HepG2 (cell line): ENCODE measurements around the gene CDK5RAP1. TPM values are rescaled to one million over a fixed set of nuclear protein-coding genes. Genes with fewer than 3 reads are reported as not detected.

ENCODE experiments used
- ATAC-seq: fragments of 200-7000 bp; cut with Tn5 transposase; 3 replicates; pipeline ENCODE4 v1.9.1; 2020; ENCODE audit warnings: mild to moderate bottlenecking, moderate library complexity
- BruUV-seq: library from RNA; stranded (reverse); fragments of 400-500 nt; replicated peaks from 2 replicates; lab custom pipeline; 2021; lab: Mats Ljungman, UMichigan
- CTCF ChIA-PET: fragments of 300-600 bp; formaldehyde crosslinking; extraction: SDS; loops from one replicate; lab custom pipeline; 2021; ENCODE audit warnings: low total read pairs, inconsistent platforms, low intra/inter-chr PET ratio; lab: Yijun Ruan, JAX
- POLR2A ChIA-PET: fragments of 350-600 bp; sonication (Branson Sonifier 250); formaldehyde crosslinking; loops from one replicate; lab custom pipeline; 2020; ENCODE audit warnings: antibody characterized with exemption, inconsistent platforms; lab: Yijun Ruan, JAX
- DNase-seq: peaks from one replicate; pipeline ENCODE4 v3.0.0-alpha.2; 2015; ENCODE audit warnings: low spot score
- FAIRE-seq: peaks from 3 replicates; lab custom pipeline; 2011; peaks lifted over from hg19 to GRCh38; lab: Jason Lieb, UNC
- H2AFZ ChIP-seq: one replicate; pipeline ENCODE4 v1.6.1; 2011; ENCODE audit warnings: low read length, inconsistent platforms
- H3K27ac ChIP-seq: fragments of 300-600 bp; 3 replicates; pipeline ENCODE4 v1.8.0; 2011; ENCODE audit warnings: mixed run types, mild to moderate bottlenecking, mixed read lengths, low read length, inconsistent platforms; ENCODE audit not compliant: insufficient read depth; ENCODE audit errors: extremely low read length
- H3K27me3 ChIP-seq, 2 experiments: fragments of 200-600 bp in 1 of 2; 2 replicates in 1 of 2; 3 replicates in 1 of 2; pipeline versions ENCODE4 v1.6.0 to v1.8.0; 2011; ENCODE audit warnings: low read length in 2 of 2, mild to moderate bottlenecking in 2 of 2, moderate library complexity in 2 of 2, inconsistent platforms in 1 of 2; ENCODE audit not compliant: insufficient read depth in 2 of 2, control insufficient read depth in 1 of 2
- H3K36me3 ChIP-seq, 2 experiments: fragments of 200-600 bp in 1 of 2; replicated peaks in 1 of 2; 2 replicates in 1 of 2; 3 replicates in 1 of 2; pipeline versions ENCODE4 v1.5.1 to v1.8.0; 2011; ENCODE audit warnings: low read length in 2 of 2, inconsistent platforms in 1 of 2; ENCODE audit not compliant: insufficient read depth in 2 of 2, control insufficient read depth in 1 of 2
- H3K4me1 ChIP-seq: 2 replicates; pipeline ENCODE4 v1.5.1; 2012; ENCODE audit warnings: low read length, inconsistent platforms; ENCODE audit not compliant: insufficient read depth
- H3K4me2 ChIP-seq: 2 replicates; pipeline ENCODE4 v1.6.0; 2011; ENCODE audit warnings: low read depth, low read length, inconsistent platforms
- H3K4me3 ChIP-seq, 3 experiments: fragments of 200-600 bp in 1 of 3; sonication (generic), shearing (Covaris generic) in 1 of 3; replicated peaks in 1 of 3; 2 replicates each; pipeline ENCODE4 v1.5.1; 2011 to 2016; ENCODE audit warnings: low read length in 3 of 3, inconsistent platforms in 2 of 3, low read depth in 2 of 3, mild to moderate bottlenecking in 2 of 3, control low read depth in 1 of 3, mixed read lengths in 1 of 3; ENCODE audit not compliant: insufficient read depth in 1 of 3
- H3K79me2 ChIP-seq: one replicate; pipeline ENCODE4 v1.6.1; 2011; ENCODE audit warnings: low read length, inconsistent platforms; ENCODE audit not compliant: insufficient read depth
- H3K9ac ChIP-seq: 2 replicates; pipeline ENCODE4 v1.6.0; 2011; ENCODE audit warnings: mild to moderate bottlenecking, low read depth, low read length, inconsistent platforms; ENCODE audit not compliant: insufficient read depth
- H3K9me3 ChIP-seq: 2 replicates; pipeline ENCODE4 v1.5.1; 2012; ENCODE audit warnings: mild to moderate bottlenecking, low read length
- H4K20me1 ChIP-seq: 2 replicates; pipeline ENCODE4 v1.6.0; 2011; ENCODE audit warnings: inconsistent platforms, mild to moderate bottlenecking, low read length, moderate library complexity; ENCODE audit not compliant: insufficient read depth
- FOXA1 ChIP-seq, 2 experiments: fragments of 450-650 bp in 1 of 2; sonication (generic) in 1 of 2; formaldehyde crosslinking in 1 of 2; IDR thresholded peaks; 2 replicates each; pipeline versions ENCODE4 v1.4.0 to v1.6.1; 2016 to 2020; ENCODE audit warnings: missing genetic modification reagents in 1 of 2
- PHF20 ChIP-seq: sonication (generic); formaldehyde crosslinking; IDR thresholded peaks from 2 replicates; pipeline ENCODE4 v1.5.0; 2020; ENCODE audit warnings: mild to moderate bottlenecking, missing genetic modification reagents
- RELA ChIP-seq: sonication (generic); formaldehyde crosslinking; IDR thresholded peaks from 2 replicates; pipeline ENCODE4 v1.4.0; 2020; ENCODE audit warnings: missing genetic modification reagents
- ZNF20 ChIP-seq: sonication (generic); formaldehyde crosslinking; IDR thresholded peaks from 2 replicates; pipeline ENCODE4 v1.4.0; 2020; ENCODE audit warnings: mild to moderate bottlenecking, moderate library complexity, missing genetic modification reagents
- ZNF264 ChIP-seq: sonication (generic); formaldehyde crosslinking; IDR thresholded peaks from 2 replicates; pipeline ENCODE4 v1.4.0; 2020; ENCODE audit warnings: missing genetic modification reagents
- WGBS: methylation state at CpG from one replicate; pipeline ENCODE4 v1.1.6; 2017; ENCODE audit warnings: low lambda C conversion rate; 5-methylcytosine and 5-hydroxymethylcytosine counted together
- in situ Hi-C: cut with HindIII; loops from 2 replicates; pipeline ENCODE4 v1.10.0; 2017; ENCODE audit warnings: low pct_unique_long_range_greater_than_20kb; ENCODE audit not compliant: extremely low pct_ligation_motif_present
- intact Hi-C: fragments of 100-400 bp; cut with micrococcal nuclease; formaldehyde crosslinking; loops from one replicate; pipeline ENCODE4 v1.10.0; 2022; ENCODE audit not compliant: unreplicated experiment
- polyA plus RNA-seq, 8 experiments: library from polyadenylated mRNA; depleted of rRNA in 3 of 8; stranded (reverse) in 7 of 8; unstranded in 1 of 8; fragments of >200 nt; fragmentation: Illumina TruSeq in 4 of 8; extraction: Trizol in 4 of 8; gene quantifications; 2 replicates each; pipeline versions ENCODE4 v1.2.1 to v1.2.3, GENCODE V29; 2011 to 2016; ENCODE audit warnings: low read depth in 4 of 8, missing spikeins in 1 of 8, mixed read lengths in 1 of 8; ENCODE audit not compliant: insufficient read depth in 1 of 8
- total RNA-seq, 5 experiments: library from RNA; depleted of rRNA; stranded (reverse); fragments of >200 nt; fragmentation: Illumina TruSeq; extraction: Trizol; gene quantifications; 2 replicates each; pipeline ENCODE4 v1.2.3, GENCODE V29; 2016; ENCODE audit warnings: low read depth in 1 of 5
- TF ChIP-seq, protein P1 (sequence below): sonication (generic); formaldehyde crosslinking; IDR thresholded peaks from 2 replicates; pipeline ENCODE4 v1.8.0; 2022; ENCODE audit warnings: mild to moderate bottlenecking, missing genetic modification reagents; ENCODE audit not compliant: insufficient replicate concordance
- TF ChIP-seq, protein P2 (sequence below), 2 experiments: fragments of 450-650 bp in 1 of 2; sonication (generic) in 1 of 2; formaldehyde crosslinking in 1 of 2; IDR thresholded peaks; 2 replicates each; pipeline versions ENCODE4 v1.6.1 to v1.8.0; 2016 to 2022; ENCODE audit warnings: antibody characterized with exemption in 1 of 2, mild to moderate bottlenecking in 1 of 2, missing genetic modification reagents in 1 of 2

Gene CDK5RAP1
- total and polyA plus RNA-seq, 2 of the 13 experiments (the other 11 are each of a cell fraction or from before 2014, with no cell fraction given) = 53.6 to 98.2 TPM

DNA sequence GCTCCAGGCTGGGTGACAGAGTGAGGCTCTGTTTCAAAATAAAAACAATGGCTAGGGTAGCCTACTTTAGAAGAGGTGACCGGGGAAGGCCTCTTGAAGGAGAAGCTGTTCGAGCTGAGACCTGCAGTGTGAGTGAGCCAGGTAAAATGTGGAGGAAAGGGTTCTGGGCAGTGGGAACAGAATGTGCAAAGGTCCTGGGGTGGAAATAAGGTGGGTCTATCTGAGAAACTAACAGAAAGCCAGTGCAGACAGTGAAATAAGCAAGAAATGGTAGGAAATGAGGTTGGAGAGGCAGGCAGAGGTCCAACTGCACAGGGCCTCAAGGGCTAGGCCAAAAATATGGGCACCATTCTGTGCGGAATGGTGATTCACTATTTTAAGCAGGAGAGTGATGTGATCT, 64.9 kb downstream of the CDK5RAP1 start:
- ChIA-PET POLR2A (no interaction called here), CTCF (no interaction called here)
- ATAC-seq = no peak
- in situ Hi-C loops = no loop called here
- no peak overlapping the region for H3K4me3 ChIP-seq
- H3K79me2 ChIP-seq = no peaks in the 10 kb centered on the region
- WGBS = 50% methylated on average over 3 of the region's 3 CpGs
- H3K4me1 ChIP-seq = peaks cover 43% of the 10 kb centered on the region
- H3K36me3 ChIP-seq = no peaks in the 10 kb centered on the region
- H3K9me3 ChIP-seq = no peaks in the 10 kb centered on the region
- FAIRE-seq = no peak
- intact Hi-C loops = no loop called here
- no peaks in the 10 kb centered on the region for H4K20me1 ChIP-seq
- BruUV-seq = no TSS peak
- peaks cover 3 to 29% of the 10 kb centered on the region in 2 experiments; a peak in 4 of 5 replicates for H3K27me3 ChIP-seq
- H3K4me2 ChIP-seq = no peak overlapping the region
- H3K27ac ChIP-seq = no peak overlapping the region
- no peak overlapping the region for H3K9ac ChIP-seq
- TF ChIP-seq, protein P1, sequence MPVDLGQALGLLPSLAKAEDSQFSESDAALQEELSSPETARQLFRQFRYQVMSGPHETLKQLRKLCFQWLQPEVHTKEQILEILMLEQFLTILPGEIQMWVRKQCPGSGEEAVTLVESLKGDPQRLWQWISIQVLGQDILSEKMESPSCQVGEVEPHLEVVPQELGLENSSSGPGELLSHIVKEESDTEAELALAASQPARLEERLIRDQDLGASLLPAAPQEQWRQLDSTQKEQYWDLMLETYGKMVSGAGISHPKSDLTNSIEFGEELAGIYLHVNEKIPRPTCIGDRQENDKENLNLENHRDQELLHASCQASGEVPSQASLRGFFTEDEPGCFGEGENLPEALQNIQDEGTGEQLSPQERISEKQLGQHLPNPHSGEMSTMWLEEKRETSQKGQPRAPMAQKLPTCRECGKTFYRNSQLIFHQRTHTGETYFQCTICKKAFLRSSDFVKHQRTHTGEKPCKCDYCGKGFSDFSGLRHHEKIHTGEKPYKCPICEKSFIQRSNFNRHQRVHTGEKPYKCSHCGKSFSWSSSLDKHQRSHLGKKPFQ = no peak
- TF ChIP-seq ZNF264 (CRISPR knock-in tag) (no peak), PHF20 (0 out of 2 replicates have a peak, but pooled peaks have one; percentile 8)
- TF ChIP-seq, all 625 proteins: peak for 1
- DNase-seq = no peak
- no peak overlapping the region for H2AFZ ChIP-seq

DNA sequence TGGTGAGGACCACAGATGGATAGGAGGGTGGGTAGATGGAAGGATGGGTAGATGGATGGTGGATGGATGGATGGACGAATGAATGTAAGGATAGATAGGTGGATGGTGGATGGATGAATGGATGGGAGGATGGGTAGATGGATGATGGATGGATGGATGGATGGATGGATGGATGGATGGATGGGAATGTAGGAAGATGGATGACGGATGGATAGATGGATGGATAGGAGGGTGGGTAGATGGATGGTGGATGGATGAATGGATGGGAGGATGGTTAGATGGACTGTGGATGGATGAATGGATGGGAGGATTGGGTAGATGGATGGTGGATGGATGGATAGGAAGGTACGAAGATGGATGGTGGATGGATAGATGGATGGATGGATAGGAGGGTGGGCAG, 67.2 kb downstream of the CDK5RAP1 start:
- Histone ChIP-seq H3K27me3 (peaks cover 10 to 48% of the 10 kb centered on the region in 2 experiments), H3K4me3 (no peak overlapping the region), H3K36me3 (no peaks in the 10 kb centered on the region), H2AFZ (no peak overlapping the region), H3K27ac (no peak overlapping the region), H3K9me3 (no peaks in the 10 kb centered on the region), H3K9ac (no peak overlapping the region), H4K20me1 (no peaks in the 10 kb centered on the region), H3K4me2 (no peak overlapping the region), H3K79me2 (no peaks in the 10 kb centered on the region), H3K4me1 (peaks cover 21% of the 10 kb centered on the region)
- intact Hi-C loops (no loop called here), in situ Hi-C loops (no loop called here)
- ChIA-PET POLR2A (no interaction called here), CTCF (no interaction called here)
- DNase-seq (no peak), FAIRE-seq (no peak), ATAC-seq (no peak)
- WGBS = 14% methylated on average over 3 of the region's 3 CpGs
- no TSS peak for BruUV-seq
- peak; percentile 62; the same call in 1 of the 2 replicates for TF ChIP-seq FOXA1 (IDR thresholded peaks at IDR 0.05)
- no peak for TF ChIP-seq FOXA1 (CRISPR knock-in tag; IDR thresholded peaks at IDR 0.05)
- no peak for TF ChIP-seq ZNF20 (CRISPR knock-in tag)
- TF ChIP-seq RELA (CRISPR knock-in tag) = no peak
- TF ChIP-seq, protein P2, sequence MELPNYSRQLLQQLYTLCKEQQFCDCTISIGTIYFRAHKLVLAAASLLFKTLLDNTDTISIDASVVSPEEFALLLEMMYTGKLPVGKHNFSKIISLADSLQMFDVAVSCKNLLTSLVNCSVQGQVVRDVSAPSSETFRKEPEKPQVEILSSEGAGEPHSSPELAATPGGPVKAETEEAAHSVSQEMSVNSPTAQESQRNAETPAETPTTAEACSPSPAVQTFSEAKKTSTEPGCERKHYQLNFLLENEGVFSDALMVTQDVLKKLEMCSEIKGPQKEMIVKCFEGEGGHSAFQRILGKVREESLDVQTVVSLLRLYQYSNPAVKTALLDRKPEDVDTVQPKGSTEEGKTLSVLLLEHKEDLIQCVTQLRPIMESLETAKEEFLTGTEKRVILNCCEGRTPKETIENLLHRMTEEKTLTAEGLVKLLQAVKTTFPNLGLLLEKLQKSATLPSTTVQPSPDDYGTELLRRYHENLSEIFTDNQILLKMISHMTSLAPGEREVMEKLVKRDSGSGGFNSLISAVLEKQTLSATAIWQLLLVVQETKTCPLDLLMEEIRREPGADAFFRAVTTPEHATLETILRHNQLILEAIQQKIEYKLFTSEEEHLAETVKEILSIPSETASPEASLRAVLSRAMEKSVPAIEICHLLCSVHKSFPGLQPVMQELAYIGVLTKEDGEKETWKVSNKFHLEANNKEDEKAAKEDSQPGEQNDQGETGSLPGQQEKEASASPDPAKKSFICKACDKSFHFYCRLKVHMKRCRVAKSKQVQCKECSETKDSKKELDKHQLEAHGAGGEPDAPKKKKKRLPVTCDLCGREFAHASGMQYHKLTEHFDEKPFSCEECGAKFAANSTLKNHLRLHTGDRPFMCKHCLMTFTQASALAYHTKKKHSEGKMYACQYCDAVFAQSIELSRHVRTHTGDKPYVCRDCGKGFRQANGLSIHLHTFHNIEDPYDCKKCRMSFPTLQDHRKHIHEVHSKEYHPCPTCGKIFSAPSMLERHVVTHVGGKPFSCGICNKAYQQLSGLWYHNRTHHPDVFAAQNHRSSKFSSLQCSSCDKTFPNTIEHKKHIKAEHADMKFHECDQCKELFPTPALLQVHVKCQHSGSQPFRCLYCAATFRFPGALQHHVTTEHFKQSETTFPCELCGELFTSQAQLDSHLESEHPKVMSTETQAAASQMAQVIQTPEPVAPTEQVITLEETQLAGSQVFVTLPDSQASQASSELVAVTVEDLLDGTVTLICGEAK (IDR thresholded peaks at IDR 0.05) = 0 out of 2 replicates have a peak, but pooled peaks have one; percentile 22
- TF ChIP-seq, protein P2 (CRISPR knock-in tag; IDR thresholded peaks at IDR 0.05) = no peak
